Liver (tissue), 3 donors: ENCODE data around the gene TSPOAP1.

ENCODE experiments used
- ATF3 ChIP-seq: IDR thresholded peaks from 2 replicates; pipeline ENCODE4 v1.6.1; 2016; ENCODE audit warnings: antibody characterized with exemption
- CTCF ChIP-seq: fragments of 150-350 bp; IDR thresholded peaks from 2 replicates; pipeline ENCODE4 v1.5.1; 2017; ENCODE audit warnings: improper control_type of control experiment, low read depth, low read length; ENCODE audit not compliant: missing input control
- EGR1 ChIP-seq, 2 donors: IDR thresholded peaks; 2 replicates each; pipeline ENCODE4 v1.6.1; 2016 to 2018; ENCODE audit warnings: antibody characterized with exemption in 2 of 2, low read depth in 2 of 2
- FOXA1 ChIP-seq: IDR thresholded peaks from 2 replicates; pipeline ENCODE4 v1.6.1; 2016; ENCODE audit warnings: antibody characterized with exemption
- GABPA ChIP-seq, 2 donors: IDR thresholded peaks in 1 of 2; conservative IDR thresholded peaks in 1 of 2; 2 replicates each; pipeline ENCODE4 v1.6.1; 2016; ENCODE audit warnings: antibody characterized with exemption in 2 of 2, mild to moderate bottlenecking in 1 of 2, moderate library complexity in 1 of 2
- JUND ChIP-seq, 2 donors: IDR thresholded peaks; 2 replicates each; pipeline ENCODE4 v1.6.1; 2016; ENCODE audit warnings: antibody characterized with exemption in 2 of 2
- MAX ChIP-seq: IDR thresholded peaks from 2 replicates; pipeline ENCODE4 v1.6.1; 2016; ENCODE audit warnings: antibody characterized with exemption
- NR2F2 ChIP-seq: IDR thresholded peaks from 2 replicates; pipeline ENCODE4 v1.6.1; 2016; ENCODE audit warnings: antibody characterized with exemption
- RAD21 ChIP-seq, 2 donors: IDR thresholded peaks; 2 replicates each; pipeline ENCODE4 v1.6.1; 2016; ENCODE audit warnings: antibody characterized with exemption in 2 of 2, mild to moderate bottlenecking in 2 of 2
- REST ChIP-seq: IDR thresholded peaks from 2 replicates; pipeline ENCODE4 v1.6.1; 2016; ENCODE audit warnings: antibody characterized with exemption, mild to moderate bottlenecking
- TAF1 ChIP-seq: conservative IDR thresholded peaks from 2 replicates; pipeline ENCODE4 v1.6.1; 2016; ENCODE audit warnings: antibody characterized with exemption, mild to moderate bottlenecking
- YY1 ChIP-seq: IDR thresholded peaks from 2 replicates; pipeline ENCODE4 v1.6.1; 2016; ENCODE audit warnings: antibody characterized with exemption, mild to moderate bottlenecking
- ZBTB33 ChIP-seq: IDR thresholded peaks from 2 replicates; pipeline ENCODE4 v1.6.1; 2016; ENCODE audit warnings: antibody characterized with exemption
- donor health status: healthy.
- donor health status: healthy.

- TF ChIP-seq YY1 (no peak), CTCF (no peak), RAD21 (IDR thresholded peaks at IDR 0.05) (no peak), EGR1 (IDR thresholded peaks at IDR 0.05; ENCODE audit: low read depth in 2 of 2) (no peak), REST (no peak), JUND (IDR thresholded peaks at IDR 0.05) (no peak), MAX (no peak), FOXA1 (no peak), ZBTB33 (no peak), ATF3 (no peak), GABPA (IDR thresholded peaks at IDR 0.05 in 1 of 2, conservative IDR thresholded peaks at IDR 0.05 in 1 of 2) (no peak), TAF1 (no peak), NR2F2 (no peak)
Observed at GRCh38 chr17:58315281-58315711, 13.3 kb downstream of the TSPOAP1 start.
